Activated T-cell treated with anti-CD3 and anti-CD28 coated beads, Interleukin-2, amount 50 U/mL, for 72 hours (primary cell): ENCODE measurements around the gene C10orf105. TPM values are rescaled to one million over a fixed set of nuclear protein-coding genes. Genes with fewer than 3 reads are reported as not detected.

Experiments used
- ATAC-seq, 2 donors: fragments of 150-1000 bp; cut with Tn5 transposase; replicated peaks in 1 of 2; 2 replicates each; pipeline ENCODE4 v1.10.0; 2021; ENCODE audit warnings: moderate library complexity in 2 of 2, mild to moderate bottlenecking in 1 of 2
- DNase-seq, 2 donors: peaks; one replicate each; pipeline ENCODE4 v3.0.0; 2021 to 2022; ENCODE audit warnings: mixed read lengths in 1 of 2
- H3K27ac Mint-ChIP-seq: one replicate; pipeline ENCODE4 v1.8.0; 2022; ENCODE audit warnings: mild to moderate bottlenecking, moderate library complexity, mixed read lengths
- H3K27me3 Mint-ChIP-seq: one replicate; pipeline ENCODE4 v1.8.0; 2022; ENCODE audit warnings: low read depth, mixed read lengths
- H3K36me3 Mint-ChIP-seq, 2 donors: one replicate each; pipeline ENCODE4 v1.8.0; 2022; ENCODE audit warnings: mixed read lengths in 2 of 2, mild to moderate bottlenecking in 1 of 2; ENCODE audit not compliant: insufficient read depth in 2 of 2
- H3K4me1 Mint-ChIP-seq: one replicate; pipeline ENCODE4 v1.8.0; 2022; ENCODE audit warnings: low read depth, mixed read lengths
- H3K4me3 Mint-ChIP-seq, 2 donors: one replicate each; pipeline ENCODE4 v1.8.0; 2022; ENCODE audit warnings: mild to moderate bottlenecking in 2 of 2, mixed read lengths in 2 of 2, moderate library complexity in 2 of 2
- H3K9me3 Mint-ChIP-seq, 2 donors: one replicate each; pipeline ENCODE4 v1.8.0; 2022; ENCODE audit warnings: mixed read lengths in 2 of 2
- total RNA-seq, 2 donors: library from RNA; stranded (reverse); gene quantifications; one replicate each; pipeline ENCODE4 v1.2.3, GENCODE V29; 2022

Gene C10orf105
- total RNA-seq, 2 donors from 2014 or later: 0.35 to 0.43 TPM

- DNase-seq: no peak
- ATAC-seq: peak; percentile 81 to 83
- H3K4me3 Mint-ChIP-seq: peak overlapping the region; percentile 74 to 88
- peaks cover 3 to 9% of the 10 kb centered on the region in 2 donors for H3K36me3 Mint-ChIP-seq
- peaks cover 89% of the 10 kb centered on the region for H3K4me1 Mint-ChIP-seq
- H3K27me3 Mint-ChIP-seq: no peaks in the 10 kb centered on the region
- H3K27ac Mint-ChIP-seq: peak overlapping the region; percentile 62
- H3K9me3 Mint-ChIP-seq: no peaks in the 10 kb centered on the region
These were observed 37.0 kb upstream of the C10orf105 start for GRCh38 chr10:71756311-71757191.

GRCh38 chr10:71755179-71755879, 35.8 kb upstream of the C10orf105 start:
- ATAC-seq: no peak
- Mint-ChIP-seq H3K4me1 (peaks cover 88% of the 10 kb centered on the region), H3K27ac (no peak overlapping the region), H3K9me3 (no peaks in the 10 kb centered on the region), H3K27me3 (no peaks in the 10 kb centered on the region), H3K4me3 (no peak overlapping the region), H3K36me3 (peaks cover 0 to 6% of the 10 kb centered on the region in 2 donors)
- no peak for DNase-seq

- no peaks in the 10 kb centered on the region for H3K27me3 Mint-ChIP-seq
- no peak overlapping the region for H3K27ac Mint-ChIP-seq
- H3K4me1 Mint-ChIP-seq: peaks cover 93% of the 10 kb centered on the region
- H3K9me3 Mint-ChIP-seq: no peaks in the 10 kb centered on the region
- DNase-seq (no peak), ATAC-seq (no peak)
- peaks cover 0 to 5% of the 10 kb centered on the region in 2 donors for H3K36me3 Mint-ChIP-seq
- no peak overlapping the region for H3K4me3 Mint-ChIP-seq
These were observed 35.0 kb upstream of the C10orf105 start for GRCh38 chr10:71754562-71754961.

DNA sequence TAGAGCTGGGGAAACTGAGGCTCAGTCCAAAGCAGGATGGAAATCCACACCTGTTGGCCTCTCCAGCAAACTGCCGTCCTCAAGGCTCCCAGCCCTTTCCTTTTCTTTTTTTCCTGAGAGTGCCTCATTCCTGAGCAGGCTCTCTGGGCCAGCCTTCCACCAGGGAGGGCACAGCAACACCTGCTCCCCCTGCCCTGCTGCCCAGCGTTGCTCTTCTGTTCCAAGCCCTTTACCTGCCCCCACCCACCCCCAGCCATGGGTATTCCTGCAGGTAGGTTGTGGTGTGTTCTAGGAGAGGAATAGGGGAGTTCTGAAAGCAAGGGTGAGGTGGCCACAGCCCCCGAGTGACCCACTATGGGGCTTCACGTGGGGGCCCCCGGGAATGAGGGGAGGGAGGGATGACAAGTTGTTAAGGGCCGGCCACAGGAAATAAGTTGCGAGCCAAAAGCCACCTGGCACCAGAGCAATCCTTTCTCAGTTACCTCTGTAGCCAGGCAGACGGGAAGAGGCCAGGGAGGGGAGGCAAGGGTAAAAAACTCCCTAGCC, 34.5 kb upstream of the C10orf105 start:
- Mint-ChIP-seq H3K27me3 (no peaks in the 10 kb centered on the region), H3K9me3 (no peaks in the 10 kb centered on the region), H3K4me3 (no peak overlapping the region), H3K27ac (peak overlapping the region; percentile 57), H3K4me1 (peaks cover 96% of the 10 kb centered on the region), H3K36me3 (peaks cover 0 to 5% of the 10 kb centered on the region in 2 donors)
- ATAC-seq: no peak
- no peak for DNase-seq

DNA sequence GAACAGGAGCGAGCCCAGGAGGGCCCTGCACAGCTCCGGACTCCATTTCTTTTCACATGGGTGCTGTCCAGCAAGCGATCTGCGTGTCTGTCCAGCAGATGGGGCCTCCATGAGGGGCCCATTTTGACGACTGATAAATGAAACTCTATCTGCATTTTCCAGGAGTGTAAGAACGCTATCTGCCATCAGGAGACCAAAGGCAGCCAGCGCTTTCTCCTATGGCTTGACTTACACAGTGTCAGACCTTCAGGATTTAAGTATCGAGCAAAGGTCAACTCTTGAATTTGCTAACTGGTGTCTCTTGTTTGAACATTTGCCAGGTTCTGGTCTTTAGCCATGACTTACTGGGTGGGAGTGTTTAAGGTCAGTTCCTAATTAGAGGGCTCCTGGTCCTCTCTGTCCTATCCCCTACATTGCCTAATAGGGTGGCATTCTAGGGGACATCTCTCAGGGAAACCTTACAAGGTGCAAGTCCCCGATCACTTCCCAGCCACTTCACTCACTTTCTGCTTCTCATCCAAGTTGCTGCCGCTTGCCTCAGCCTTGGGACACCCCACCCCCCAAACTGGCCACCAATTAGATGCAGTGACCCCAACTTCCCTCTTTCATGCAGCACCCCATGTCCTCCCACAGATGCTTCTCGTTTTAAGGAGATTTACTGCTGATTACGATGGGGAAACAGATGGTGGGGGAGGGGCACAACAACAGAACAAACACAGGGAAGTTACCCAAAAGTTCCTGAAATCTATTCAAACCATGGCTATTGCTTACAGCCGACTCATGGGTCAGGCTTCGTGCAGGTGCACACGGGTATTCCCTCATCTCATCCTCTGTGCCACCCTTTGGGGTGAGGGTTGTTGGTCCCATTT, 33.7 kb upstream of the C10orf105 start:
- Mint-ChIP-seq H3K27me3 (no peaks in the 10 kb centered on the region), H3K4me3 (no peak overlapping the region), H3K36me3 (peaks cover 0 to 5% of the 10 kb centered on the region in 2 donors), H3K9me3 (no peaks in the 10 kb centered on the region), H3K4me1 (peaks cover 96% of the 10 kb centered on the region), H3K27ac (peak overlapping the region; percentile 32)
- no peak for DNase-seq
- ATAC-seq: no peak

GRCh38 chr10:71752391-71753090, 33.0 kb upstream of the C10orf105 start:
- peak overlapping the region; percentile 22 for H3K27ac Mint-ChIP-seq
- peak in 1 of 2 donors; percentile 7 for ATAC-seq
- H3K9me3 Mint-ChIP-seq: no peaks in the 10 kb centered on the region
- H3K4me1 Mint-ChIP-seq: peaks cover 96% of the 10 kb centered on the region
- DNase-seq: peak in 1 of 2 donors; percentile 30
- H3K27me3 Mint-ChIP-seq: no peaks in the 10 kb centered on the region
- peaks cover 0 to 5% of the 10 kb centered on the region in 2 donors for H3K36me3 Mint-ChIP-seq
- H3K4me3 Mint-ChIP-seq: peak overlapping the region in 1 of 2 donors; percentile 22

GRCh38 chr10:71751515-71752224, 32.1 kb upstream of the C10orf105 start:
- no peak for ATAC-seq

DNA sequence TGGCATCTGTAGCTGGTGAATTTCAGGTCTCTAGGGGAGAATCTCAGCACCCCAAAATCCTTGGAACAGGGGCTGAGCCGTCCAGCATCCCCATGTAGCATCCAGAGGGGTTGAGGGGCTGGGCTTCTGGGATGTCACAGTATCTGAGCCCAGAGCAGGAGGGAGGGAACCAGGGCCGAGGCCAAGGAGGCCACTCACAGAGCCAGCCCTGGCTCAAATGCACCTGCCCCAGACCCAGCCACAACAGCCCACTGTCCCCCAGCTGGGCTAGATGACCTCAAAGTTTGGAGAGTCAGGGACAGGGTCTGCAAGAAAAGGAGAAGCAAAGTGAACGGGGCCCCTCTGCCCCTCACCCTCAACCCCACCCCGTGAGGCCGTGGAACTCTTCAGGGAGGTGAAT, 31.4 kb upstream of the C10orf105 start:
- Mint-ChIP-seq H3K9me3 (no peaks in the 10 kb centered on the region), H3K4me3 (peak overlapping the region in 1 of 2 donors; percentile 27), H3K27me3 (no peaks in the 10 kb centered on the region), H3K27ac (peak overlapping the region; percentile 79), H3K36me3 (peaks cover 0 to 5% of the 10 kb centered on the region in 2 donors), H3K4me1 (peaks cover 96% of the 10 kb centered on the region)
- no peak for ATAC-seq
- DNase-seq: no peak

More at GRCh38 chr10:71751515-71752224, 32.1 kb upstream of the C10orf105 start:
- Mint-ChIP-seq H3K36me3 (peaks cover 0 to 5% of the 10 kb centered on the region in 2 donors), H3K27ac (peak overlapping the region; percentile 22), H3K4me1 (peaks cover 96% of the 10 kb centered on the region), H3K27me3 (no peaks in the 10 kb centered on the region), H3K4me3 (peak overlapping the region in 1 of 2 donors; percentile 12), H3K9me3 (no peaks in the 10 kb centered on the region)
- no peak for DNase-seq

DNA sequence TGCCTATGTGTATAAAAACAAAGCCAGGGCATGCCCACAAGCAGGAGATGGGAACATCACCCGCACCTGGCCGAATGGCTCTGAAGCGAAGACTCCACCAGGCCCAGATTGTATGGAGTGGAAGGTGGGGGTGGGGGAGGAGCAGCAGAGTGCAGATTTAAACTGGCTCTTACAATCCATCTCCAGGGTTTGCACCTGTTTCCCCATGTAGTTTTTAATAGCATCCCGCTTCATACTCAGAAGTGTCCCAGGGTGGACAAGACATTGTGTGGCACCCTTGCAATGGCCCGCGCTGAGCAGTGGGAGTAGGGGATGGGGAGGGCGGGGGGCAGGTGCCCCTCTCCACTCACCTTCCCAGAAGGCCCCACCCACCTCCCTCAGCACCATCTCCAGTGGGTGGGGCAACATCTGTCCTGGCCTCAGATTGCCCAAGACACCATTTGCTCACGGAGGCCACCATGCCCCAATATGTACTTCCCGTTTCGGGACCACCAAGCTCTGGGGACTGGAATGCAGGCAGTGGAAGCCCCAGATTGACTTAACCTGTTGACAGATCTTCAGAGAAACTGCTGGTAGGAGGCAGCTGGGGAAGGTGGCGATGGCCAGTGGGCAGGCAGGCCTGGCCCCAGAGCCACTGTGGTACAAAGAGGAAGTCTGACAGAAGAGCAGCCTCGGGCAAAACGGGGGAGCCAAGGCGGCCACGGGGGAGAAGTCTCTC, 30.7 kb upstream of the C10orf105 start:
- Mint-ChIP-seq H3K27me3 (no peaks in the 10 kb centered on the region), H3K4me1 (peaks cover 95% of the 10 kb centered on the region), H3K4me3 (peak overlapping the region; percentile 27 to 90), H3K27ac (peak overlapping the region; percentile 88), H3K9me3 (no peaks in the 10 kb centered on the region), H3K36me3 (peaks cover 0 to 5% of the 10 kb centered on the region in 2 donors)
- no peak for ATAC-seq
- no peak for DNase-seq

- Mint-ChIP-seq H3K36me3 (peaks cover 0 to 5% of the 10 kb centered on the region in 2 donors), H3K4me1 (peaks cover 95% of the 10 kb centered on the region), H3K4me3 (peak overlapping the region; percentile 75 to 90), H3K27ac (peak overlapping the region; percentile 89), H3K9me3 (no peaks in the 10 kb centered on the region), H3K27me3 (no peaks in the 10 kb centered on the region)
- ATAC-seq (no peak), DNase-seq (no peak)
These were observed 29.8 kb upstream of the C10orf105 start for GRCh38 chr10:71749396-71749795.

- peak; percentile 87 to 88 for ATAC-seq
- H3K36me3 Mint-ChIP-seq: peaks cover 0 to 5% of the 10 kb centered on the region in 2 donors
- H3K4me3 Mint-ChIP-seq: peak overlapping the region; percentile 75 to 90
- peaks cover 97% of the 10 kb centered on the region for H3K4me1 Mint-ChIP-seq
- H3K27me3 Mint-ChIP-seq: no peaks in the 10 kb centered on the region
- H3K9me3 Mint-ChIP-seq: no peaks in the 10 kb centered on the region
- peak overlapping the region; percentile 89 for H3K27ac Mint-ChIP-seq
- DNase-seq: peak; percentile 80 to 83
These were observed 29.2 kb upstream of the C10orf105 start for GRCh38 chr10:71748671-71749191.
